Panc1 (cell line): ENCODE measurements around the gene ITGB1BP2.
"Not testable (repeated sequence)": the region's sequence is repeated elsewhere in the genome, so short reads cannot be mapped to it uniquely, and the experiment has no call there.

Experiments
- POLR2AphosphoS5 ChIP-seq: IDR thresholded peaks from 2 replicates; pipeline ENCODE4 v1.6.1; 2012; ENCODE audit warnings: mild to moderate bottlenecking, low read depth, low read length, moderate library complexity
- TF ChIP-seq, protein P1 (sequence below): fragments of 450-650 bp; IDR thresholded peaks from 2 replicates; pipeline ENCODE4 v1.5.1; 2017; ENCODE audit warnings: mild to moderate bottlenecking

DNA sequence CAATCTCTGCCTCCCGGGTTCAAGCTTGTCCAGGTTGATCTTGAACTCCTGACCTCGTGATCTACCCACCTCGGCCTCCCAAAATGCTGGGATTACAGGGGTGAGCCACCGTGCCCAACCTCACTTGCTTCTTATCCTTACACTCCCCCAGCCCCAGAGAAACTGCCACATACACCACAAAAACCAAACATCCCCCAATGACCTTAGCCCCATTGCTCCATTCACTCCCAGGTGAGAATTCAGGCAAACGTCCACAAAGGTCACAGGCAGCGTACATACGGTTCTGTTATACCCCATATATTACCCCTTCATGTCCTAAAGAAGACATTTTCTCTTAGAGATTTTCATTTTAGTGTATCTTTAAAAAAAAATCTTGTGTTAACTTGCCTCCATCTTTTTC is 1.1 kb upstream of the ITGB1BP2 start:
- TF ChIP-seq, protein P1, sequence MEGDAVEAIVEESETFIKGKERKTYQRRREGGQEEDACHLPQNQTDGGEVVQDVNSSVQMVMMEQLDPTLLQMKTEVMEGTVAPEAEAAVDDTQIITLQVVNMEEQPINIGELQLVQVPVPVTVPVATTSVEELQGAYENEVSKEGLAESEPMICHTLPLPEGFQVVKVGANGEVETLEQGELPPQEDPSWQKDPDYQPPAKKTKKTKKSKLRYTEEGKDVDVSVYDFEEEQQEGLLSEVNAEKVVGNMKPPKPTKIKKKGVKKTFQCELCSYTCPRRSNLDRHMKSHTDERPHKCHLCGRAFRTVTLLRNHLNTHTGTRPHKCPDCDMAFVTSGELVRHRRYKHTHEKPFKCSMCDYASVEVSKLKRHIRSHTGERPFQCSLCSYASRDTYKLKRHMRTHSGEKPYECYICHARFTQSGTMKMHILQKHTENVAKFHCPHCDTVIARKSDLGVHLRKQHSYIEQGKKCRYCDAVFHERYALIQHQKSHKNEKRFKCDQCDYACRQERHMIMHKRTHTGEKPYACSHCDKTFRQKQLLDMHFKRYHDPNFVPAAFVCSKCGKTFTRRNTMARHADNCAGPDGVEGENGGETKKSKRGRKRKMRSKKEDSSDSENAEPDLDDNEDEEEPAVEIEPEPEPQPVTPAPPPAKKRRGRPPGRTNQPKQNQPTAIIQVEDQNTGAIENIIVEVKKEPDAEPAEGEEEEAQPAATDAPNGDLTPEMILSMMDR, result not testable (repeated sequence)
- not testable (repeated sequence) for TF ChIP-seq POLR2AphosphoS5
